M059J (cell line): ENCODE measurements around the gene MAPK14. TPM values are rescaled to one million over a fixed set of nuclear protein-coding genes. Genes with fewer than 3 reads are reported as not detected.
A peak's percentile ranks its signal among the peaks of the same experiment; 100 is the strongest.

ENCODE experiments used
- DNase-seq: peaks from one replicate; pipeline ENCODE4 v3.0.0-alpha.2; 2012; ENCODE audit warnings: low read depth
- total RNA-seq: library from RNA; depleted of rRNA; stranded (reverse); fragments of >200 nt; shearing (Covaris generic); gene quantifications from 2 replicates; pipeline ENCODE4 v1.2.3, GENCODE V29; 2014

The MAPK14 gene
- total RNA-seq, 1 experiment from 2014 or later, result 86.7 TPM

DNA sequence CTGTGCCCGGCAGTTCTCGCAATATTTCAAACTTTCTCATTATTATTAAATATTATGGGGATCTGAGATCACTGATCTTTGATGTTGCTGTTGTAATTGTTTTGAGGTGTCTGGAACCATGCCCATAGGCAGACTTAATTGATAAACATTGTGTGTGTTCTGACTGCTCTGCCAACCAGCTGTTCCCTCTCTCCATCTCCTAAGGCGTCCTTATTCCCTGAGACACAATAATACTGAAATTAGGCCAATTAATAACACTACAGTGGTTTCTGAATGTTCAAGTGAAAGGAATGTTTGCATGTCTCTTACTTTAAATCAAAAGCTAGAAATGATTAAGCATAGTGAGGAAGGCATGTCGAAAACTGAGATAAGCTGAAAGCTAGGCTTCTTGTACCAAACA is 7.6 kb downstream of the MAPK14 start:
- peak; percentile 11 for DNase-seq

DNA sequence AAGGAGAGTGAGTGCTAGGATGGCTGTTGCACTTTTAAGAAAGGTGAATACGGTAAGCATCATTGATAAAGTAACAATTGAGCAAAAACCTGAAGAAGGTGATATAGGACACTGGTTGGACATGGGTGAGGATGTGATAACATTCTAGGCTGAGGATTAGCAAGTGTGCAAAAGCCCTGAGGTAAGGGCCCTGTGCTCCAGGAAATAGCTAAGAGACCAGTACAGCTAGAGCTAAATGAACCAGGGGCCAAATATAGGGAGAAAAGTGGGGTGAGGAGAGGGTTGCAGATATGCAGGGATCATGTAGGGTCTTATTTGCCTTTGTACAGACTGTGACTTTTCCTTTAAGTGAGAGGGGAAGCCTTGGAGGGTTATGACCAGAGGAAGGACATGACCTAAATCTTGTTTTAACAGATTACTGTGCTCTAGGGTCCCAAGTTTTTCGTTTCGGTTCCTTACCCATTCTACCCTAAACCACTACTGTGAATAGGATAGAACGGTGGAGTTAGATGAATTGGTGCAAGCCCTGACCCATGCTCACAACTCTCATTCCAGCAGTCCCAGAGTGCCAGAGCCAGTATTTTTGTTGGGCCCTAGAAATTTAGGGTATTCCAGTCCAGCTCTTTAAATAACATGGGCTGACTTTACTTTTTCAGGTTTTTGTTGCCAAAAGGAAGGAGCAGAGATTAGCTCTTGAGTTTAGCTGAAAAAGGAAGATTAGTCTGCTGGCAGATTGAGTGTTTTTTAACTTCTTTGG is 10.7 kb downstream of the MAPK14 start:
- no peak for DNase-seq

DNA sequence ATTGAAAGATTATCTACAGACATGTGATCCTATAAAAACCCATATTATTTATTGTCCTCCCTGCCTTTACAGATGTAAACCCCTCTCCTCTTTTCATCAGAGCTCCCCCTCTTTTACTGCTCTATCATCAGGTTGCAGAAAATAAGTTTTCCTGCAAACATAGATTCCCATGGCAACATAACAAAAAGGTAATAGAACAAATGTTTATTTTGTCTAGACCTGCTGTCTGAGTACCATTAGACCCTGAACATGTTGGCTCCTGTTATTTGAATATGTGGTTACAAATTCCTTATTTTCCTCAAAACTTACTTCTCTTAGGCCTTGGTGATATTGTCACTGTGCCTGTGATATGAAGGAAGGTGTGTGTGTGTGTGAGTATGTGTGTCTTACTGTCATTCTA is 11.5 kb downstream of the MAPK14 start:
- peak; percentile 53 for DNase-seq

DNA sequence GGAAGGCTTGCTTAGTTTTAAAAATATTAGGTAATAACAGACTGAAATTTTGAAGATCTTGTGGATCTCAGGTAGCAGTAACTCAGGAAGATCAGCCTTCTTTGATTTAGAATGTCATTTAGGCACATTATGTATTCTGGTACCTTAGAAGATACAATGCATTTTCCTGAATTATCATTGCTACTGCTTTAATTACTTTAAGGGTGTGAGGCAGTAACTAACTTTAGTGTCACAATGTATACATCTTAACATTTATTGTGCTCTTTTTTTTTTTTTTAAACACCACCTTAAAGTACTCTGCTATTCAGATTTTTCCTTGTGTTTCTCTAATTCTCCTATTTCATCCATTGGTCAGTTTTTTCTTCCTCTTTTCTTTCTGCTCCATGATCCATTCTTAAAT is 13.3 kb downstream of the MAPK14 start:
- DNase-seq, result no peak

DNA sequence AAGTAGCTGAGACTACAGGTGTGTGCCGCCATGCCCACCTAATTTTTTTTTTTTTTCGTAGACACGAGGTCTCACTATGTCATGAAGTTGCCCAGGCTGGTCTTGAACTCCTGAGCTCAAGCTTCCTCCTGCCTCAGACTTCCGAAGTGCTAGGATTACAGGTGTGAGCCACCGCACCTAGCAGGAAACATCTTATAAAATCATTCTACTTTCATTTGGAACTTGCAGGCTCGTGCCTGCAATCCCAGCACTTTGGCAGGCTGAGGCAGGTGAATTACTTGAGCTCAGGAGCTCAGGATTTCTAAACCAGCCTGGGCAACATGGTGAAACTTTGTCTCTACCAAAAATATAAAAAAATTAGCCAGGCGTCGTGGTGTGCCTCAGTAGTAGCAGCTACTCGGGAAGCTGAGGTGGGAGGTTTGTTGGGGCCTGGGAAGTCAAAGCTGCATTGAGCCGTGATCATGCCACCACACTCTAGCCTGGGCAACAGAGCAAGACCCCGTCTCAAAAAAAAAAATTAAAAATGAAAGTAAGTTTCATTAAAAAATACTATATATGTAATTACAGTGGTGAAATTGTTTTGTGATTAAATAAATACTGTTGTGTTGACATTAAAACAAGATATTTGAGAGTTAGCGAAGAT is 15.1 kb downstream of the MAPK14 start:
- no peak for DNase-seq

DNA sequence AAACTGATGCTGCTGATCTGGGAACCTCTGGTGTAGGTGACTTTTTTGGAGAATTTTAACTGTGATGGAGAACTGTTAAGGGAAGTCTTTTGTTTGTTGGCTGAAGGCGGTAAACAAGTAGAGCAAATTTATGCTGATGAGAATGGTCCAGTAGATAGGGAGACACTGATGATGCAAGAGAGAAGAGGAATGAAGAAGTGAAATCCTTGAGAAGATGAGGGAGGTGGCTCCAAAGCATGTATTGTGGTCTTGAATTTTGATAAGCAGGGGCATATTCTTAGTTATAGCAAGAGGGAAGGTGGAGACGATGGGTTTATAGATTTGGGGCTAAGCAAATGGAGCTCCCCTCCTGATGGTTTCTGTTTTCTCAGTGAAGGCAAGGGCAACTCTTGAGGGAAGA is 22.0 kb downstream of the MAPK14 start:
- no peak for DNase-seq

DNA sequence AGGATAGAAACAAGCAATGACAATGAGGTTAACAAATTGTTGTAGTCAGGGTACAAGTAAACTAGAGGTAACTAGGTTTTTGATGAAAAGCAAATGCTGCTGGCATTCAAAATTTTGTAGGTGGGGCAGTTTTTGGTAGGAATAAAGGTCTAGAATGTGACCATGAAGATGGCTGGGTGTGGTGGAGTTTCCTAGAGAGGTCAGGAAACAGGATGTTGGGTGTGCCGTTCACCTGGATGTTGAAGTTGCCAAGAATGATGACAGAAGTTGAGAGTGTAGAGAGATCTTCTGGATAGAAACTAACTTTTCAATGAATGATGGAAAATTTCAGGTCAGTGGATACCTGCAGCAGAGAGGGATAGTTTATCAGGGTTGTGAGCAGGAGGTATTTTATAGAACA is 22.7 kb downstream of the MAPK14 start:
- no peak for DNase-seq

DNA sequence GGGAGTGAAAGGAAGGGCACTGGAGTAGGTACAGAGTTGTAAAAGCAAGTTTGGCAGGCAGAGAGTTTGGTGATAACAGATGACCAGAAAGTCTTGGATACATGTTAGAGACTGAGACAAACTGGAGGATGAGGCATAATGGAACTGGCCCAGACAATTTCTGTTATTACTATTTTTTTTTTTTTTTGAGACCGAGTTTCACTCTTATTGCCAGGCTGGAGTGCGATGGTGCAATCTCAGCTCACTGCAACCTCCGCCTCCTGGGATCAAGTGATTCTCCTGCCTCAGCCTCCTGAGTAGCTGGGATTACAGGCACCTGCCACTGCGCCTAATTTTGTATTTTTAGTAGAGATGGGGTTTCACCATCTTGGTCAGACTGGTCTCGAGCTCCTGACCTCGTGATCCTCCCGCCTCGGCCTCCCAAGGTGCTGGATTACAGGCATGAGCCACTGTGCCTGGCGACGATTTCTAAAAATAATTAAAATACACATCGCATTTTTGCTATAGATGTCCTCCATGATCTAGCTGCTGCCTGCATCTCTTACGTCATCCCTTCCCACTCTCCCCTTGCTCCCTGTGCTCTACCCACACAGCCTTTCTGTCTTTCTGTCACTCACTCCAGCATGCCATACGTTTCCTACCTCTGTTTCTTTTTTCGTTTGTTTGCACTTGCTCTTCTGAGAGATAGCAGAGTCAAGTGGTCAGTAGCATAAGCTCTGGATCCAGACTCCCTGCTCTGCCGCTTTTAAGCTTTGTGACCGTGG is 23.5 kb downstream of the MAPK14 start:
- DNase-seq, result no peak

DNA sequence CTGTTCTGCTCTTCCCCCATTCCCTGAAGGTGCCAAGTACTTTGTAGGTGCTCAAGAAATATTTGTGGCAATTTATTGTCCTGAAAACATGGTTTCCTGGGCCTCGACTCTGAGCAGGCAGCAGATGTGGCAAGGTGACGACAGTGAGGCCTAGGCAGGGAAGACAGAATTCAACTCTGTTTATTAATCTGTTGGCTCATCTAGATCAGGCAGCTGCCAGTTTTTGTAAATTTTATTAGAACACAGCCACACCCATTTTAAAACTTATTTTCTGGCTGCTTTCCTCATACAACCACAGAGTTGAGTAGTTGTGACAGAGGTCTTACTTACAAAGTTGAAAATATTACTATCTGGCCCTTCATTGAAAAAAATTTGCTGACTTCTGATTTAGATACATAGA is 24.5 kb downstream of the MAPK14 start:
- no peak for DNase-seq

DNA sequence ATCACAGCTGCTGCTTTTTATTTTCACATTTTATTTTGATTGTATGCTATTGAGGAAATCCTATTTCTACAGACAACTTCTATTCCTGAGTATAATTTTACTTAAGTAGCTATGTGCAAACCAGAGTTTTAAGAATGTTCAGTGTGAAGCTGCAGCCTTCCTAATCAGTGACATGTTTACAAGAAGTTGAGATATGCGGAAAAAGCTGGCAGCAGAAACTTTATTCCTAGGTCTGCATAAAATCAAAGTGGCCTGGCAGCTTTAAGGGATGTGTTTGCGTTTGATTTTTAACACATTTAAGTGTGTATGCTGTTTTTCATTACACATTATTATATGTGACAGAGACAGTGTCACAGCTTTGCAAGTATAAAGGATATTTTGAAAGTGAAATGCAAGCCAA is 26.3 kb downstream of the MAPK14 start:
- DNase-seq, result no peak

DNA sequence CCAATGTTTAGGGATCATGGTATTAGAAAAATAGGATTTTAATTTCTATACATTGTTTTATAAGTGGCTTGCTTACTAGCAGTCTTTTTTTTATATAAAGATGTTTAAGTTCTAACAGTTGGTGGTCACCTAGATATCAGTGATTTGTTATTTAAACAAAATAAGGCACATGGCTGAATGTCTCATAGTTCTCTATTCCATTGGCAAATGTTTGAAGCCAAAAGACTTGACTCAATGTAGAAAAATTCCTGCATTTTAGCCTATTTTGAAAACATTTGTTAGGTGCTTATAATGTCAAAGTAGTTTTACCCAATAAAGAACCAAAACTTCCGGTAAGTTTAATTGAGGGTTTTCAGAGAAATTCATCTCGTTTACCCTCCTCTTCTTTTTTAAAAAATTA is 26.8 kb downstream of the MAPK14 start:
- DNase-seq, result no peak

DNA sequence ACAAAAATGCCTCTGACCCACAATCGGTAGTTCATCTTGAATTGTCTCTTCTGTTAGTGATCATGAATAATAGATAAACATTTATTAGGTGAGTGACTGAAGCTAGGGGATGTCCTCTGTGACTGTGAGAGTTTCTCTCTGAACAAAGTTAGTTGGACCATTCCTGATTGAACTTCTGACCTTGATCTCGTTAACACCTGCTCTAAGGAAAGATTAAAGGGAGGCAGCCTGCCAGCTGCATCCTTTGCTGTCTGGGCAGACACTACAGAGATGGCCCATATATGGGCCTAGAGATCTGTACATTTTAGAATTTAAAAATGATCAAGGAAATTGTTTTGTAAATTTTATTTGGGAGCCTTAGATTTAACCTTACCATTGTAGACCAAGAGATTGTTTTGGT is 27.3 kb downstream of the MAPK14 start:
- no peak for DNase-seq

DNA sequence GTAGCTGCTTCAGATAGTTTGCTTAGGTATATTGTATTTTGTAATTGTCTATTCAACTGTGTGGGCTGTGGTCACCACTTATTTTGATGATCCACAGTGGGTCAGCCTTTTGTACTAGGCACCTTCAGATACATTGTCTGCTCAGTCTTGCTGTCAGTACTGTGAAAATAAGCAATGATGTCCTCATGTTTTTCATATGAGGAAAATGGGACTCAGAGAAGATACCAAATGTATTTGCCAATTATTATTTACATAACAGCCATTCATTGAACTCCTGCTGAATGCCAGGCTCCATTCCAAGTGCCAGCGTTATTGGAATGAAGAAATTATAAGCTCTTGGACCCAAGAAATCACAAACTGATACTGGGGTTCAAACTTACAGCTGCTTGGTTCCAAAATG is 28.6 kb downstream of the MAPK14 start:
- DNase-seq, result no peak

DNA sequence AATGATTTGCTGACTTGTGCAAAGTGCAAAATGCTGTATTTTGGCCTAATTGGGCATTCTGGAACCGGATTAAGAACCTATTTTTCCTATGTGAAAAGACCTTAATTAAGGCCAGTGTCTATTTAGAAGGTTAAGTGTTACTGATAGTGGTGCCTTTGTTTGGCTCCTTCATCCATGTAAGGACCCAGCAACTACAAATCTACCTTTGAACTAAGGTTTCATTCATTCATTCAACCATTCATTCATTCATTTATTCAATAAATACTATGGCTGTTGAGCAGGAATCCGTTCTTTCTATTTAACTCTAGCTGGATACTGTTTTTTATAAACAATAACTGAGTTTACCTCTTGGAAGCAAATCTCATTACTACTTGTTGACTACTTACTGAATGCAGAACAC is 33.6 kb downstream of the MAPK14 start:
- no peak for DNase-seq

DNA sequence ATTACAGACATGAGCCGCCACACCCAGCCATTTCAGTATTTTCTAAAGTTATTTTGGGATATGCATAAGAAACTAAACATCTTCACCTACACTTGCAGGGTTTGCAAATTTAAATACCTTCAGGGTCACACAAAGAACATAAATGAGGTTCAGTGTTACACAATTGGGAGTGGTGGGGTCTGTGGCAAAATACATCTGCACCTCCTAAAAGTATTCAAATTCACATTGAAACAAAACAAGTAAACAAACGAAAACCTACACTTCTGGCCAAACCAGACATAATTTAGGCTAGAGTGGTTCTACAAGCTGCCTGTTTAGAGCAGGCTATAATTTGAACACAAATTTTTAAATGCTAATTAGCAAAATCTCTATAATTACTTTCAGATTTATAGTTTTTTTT is 34.6 kb downstream of the MAPK14 start:
- no peak for DNase-seq

DNA sequence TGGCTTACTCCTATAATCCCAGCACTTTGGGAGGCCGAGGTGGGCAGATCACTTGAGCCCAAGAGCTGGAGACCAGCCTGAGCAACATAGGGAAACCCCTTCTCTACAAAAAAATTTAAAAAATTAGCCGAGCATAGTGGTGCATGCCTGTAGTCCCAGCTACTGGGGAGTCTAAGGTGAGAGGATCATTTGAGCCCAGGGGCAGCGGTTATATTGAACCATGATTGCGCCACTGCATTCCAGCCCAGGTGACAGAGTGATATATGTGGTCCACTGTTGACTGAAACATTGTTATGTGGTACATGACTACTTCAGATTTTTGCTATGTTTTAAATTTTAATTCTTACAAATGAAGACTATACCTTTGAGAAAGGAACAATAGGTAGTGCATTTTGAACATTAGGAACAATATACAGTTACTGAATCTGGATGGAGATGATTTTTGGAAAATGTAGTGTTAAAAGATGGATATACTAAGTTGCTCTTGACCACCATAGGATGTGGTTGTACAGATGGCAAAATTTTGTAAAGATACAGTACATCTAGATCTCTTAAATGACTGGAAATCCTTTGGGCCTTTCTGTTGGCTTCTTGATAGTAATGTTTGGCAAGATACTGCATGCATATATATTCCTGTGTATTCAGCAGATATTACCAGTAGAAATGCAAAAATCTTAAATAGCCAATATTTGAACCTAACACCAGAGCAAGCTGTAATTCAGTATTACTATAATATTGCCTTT is 35.9 kb downstream of the MAPK14 start:
- DNase-seq, result no peak

DNA sequence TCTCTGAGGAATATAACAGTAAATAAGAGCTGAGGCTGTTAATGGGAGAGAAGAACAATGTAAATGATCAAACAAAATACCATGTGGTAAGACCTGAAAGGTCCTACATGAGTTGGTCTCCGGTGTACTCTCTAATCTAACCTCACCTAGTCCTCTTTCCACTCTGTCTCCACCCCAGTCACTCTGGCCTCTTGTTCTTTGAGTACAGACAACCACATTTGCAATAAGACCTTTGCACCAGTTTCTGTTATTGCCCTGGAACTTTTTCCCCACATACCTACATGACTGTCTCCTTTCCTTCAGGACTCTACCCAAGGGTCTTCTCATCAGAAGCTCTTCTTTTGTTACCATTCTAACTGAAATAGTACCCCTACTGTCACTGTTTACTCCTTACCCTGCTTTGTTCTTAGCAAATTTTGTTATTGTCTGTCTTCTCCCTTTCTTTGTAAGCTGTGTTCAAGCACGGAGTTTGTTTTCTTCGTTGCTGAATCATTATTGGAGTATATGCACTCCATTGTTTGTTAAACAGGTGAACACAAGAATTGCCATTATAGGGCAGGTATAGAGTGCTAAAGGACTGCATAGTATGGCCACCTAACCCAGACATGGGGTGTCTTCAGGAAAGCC is 37.3 kb downstream of the MAPK14 start:
- no peak for DNase-seq

DNA sequence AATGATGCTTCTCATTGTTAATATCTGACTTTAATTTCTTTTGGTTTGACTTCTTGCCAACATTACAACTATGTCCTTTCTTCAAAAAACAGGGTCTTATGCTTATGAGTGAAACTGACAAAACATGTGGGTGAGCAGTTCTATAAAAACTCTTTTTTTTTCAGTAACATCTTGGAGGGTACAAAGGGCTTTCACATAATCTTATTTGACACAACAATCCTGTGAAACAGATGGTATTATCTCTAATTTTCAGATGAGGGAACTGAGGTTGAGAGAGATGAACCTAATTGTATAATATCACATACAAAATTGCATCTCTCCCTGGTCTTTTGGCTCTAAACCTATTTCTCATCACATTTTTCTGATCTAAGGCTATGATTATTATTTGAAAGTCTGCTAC is 38.3 kb downstream of the MAPK14 start:
- DNase-seq, result no peak

DNA sequence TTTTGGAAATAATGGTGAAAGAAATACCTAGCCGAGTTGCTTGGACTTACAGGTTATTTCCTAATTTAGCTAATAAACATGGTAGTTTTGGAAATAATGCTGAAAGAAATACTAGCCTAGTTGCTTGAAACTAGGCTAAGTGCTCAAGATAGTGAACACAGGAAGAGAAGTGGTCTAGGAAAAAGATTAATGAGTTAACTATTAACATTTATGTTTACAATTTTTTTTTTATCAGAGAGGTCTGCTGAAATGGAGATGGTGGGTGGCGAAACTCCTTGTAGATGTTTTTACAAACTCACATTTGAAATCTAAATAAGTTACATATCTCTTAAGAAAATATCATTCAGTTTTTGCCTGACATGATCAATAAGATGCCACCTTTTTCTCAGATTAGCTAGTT is 39.2 kb downstream of the MAPK14 start:
- no peak for DNase-seq

DNA sequence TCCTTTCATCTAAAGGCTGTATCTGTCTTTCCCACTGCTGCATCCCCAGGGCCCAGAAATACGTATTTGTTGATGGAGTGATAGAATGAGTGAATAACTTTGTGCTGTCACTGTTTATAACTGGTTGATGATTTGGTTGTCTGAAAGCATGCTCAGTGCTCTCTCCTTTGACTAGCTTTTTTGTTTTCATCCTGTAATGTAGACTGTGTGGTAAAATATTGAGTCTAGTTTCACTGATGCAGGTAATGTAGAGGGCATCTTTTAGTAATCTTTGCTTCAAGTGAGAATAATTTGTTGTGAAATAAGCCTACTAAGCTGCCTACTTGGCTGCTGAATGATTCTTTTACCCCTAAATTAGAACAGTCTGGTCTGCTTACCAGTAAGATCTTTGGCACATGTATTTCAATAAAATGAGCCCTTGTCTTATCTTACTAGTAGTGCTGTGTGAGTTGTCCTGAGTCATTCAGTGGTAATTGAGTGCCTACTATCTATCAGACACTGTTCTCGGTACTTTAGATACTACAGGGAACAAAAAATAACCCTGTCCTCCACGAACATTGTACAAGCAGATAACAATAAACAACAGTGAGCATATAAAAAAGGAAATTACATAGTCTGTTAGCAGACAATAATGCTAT is 39.9 kb downstream of the MAPK14 start:
- DNase-seq, result peak; percentile 22

DNA sequence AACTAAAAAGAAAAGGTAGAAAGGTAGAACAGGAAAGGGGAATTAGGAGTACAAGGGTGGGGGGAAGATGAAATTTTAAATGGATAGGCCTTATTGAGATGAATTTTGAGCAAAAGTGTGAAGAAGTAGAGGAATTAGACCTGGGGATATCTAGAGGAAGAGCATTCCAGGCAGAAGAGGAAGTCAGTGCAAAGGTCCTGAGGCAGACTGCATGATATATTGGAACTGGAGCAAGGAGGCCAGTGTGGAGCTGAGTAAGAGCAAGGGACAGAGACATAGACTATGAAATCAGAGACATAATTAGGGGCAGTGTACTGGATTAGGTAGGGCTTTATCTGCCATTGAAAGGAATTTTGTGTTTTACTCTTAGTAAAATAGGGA is 40.4 kb downstream of the MAPK14 start:
- no peak for DNase-seq
